K562 (cell line): ENCODE results near the gene NSMF. TPM values are rescaled to one million over a fixed set of nuclear protein-coding genes. Genes with fewer than 3 reads are reported as not detected.

Experiments used
- ATAC-seq: fragments of 200-7000 bp; cut with Tn5 transposase; 3 replicates; pipeline ENCODE4 v1.9.1; 2020; ENCODE audit warnings: moderate library complexity
- BruUV-seq: library from RNA; stranded (reverse); fragments of 400-500 nt; replicated peaks from 2 replicates; lab custom pipeline; 2021; lab: Mats Ljungman, UMichigan
- CTCF ChIA-PET: fragments of 300-600 bp; formaldehyde crosslinking; extraction: SDS; loops from one replicate; lab custom pipeline; 2021; ENCODE audit warnings: low intra/inter-chr PET ratio; lab: Yijun Ruan, JAX
- POLR2A ChIA-PET: fragments of 300-600, 350-650 bp; sonication (Branson Sonifier 250); formaldehyde crosslinking; extraction: SDS; loops from one replicate; lab custom pipeline; 2021; ENCODE audit warnings: antibody characterized with exemption, inconsistent platforms; lab: Yijun Ruan, JAX
- DNase-seq, 4 experiments: peaks; one replicate each; pipeline versions ENCODE4 v3.0.0 to v3.0.0-alpha.2; 2011 to 2018; ENCODE audit warnings: low spot score in 3 of 4, mixed read lengths in 3 of 4; ENCODE audit errors: extremely low read depth in 1 of 4
- FAIRE-seq: peaks from 2 replicates; lab custom pipeline; 2011; peaks lifted over from hg19 to GRCh38; lab: Jason Lieb, UNC
- H2AFZ ChIP-seq: 2 replicates; pipeline ENCODE4 v1.6.0; 2011; ENCODE audit warnings: low read depth, low read length, control low read depth, inconsistent platforms
- H3K27ac ChIP-seq: fragments of 200-600 bp; 3 replicates; pipeline ENCODE4 v1.8.0; 2011; ENCODE audit warnings: low read depth, mild to moderate bottlenecking, control low read depth, inconsistent platforms, low read length, moderate library complexity, mixed read lengths; ENCODE audit errors: extremely low read depth
- H3K27me3 ChIP-seq, 2 experiments: fragments of 300-600 bp in 1 of 2; 2 replicates in 1 of 2; 3 replicates in 1 of 2; pipeline versions ENCODE4 v1.6.0 to v1.8.0; 2011; ENCODE audit warnings: inconsistent platforms in 2 of 2, low read length in 2 of 2, mild to moderate bottlenecking in 1 of 2, mixed read lengths in 1 of 2, moderate library complexity in 1 of 2; ENCODE audit not compliant: control insufficient read depth in 2 of 2, insufficient read depth in 2 of 2
- H3K36me3 ChIP-seq: fragments of 300-600 bp; 3 replicates; pipeline ENCODE4 v1.8.0; 2011; ENCODE audit warnings: mild to moderate bottlenecking, low read length, inconsistent platforms; ENCODE audit not compliant: control insufficient read depth, insufficient read depth
- H3K4me1 ChIP-seq, 2 experiments: fragments of 200-600 bp in 1 of 2; replicated peaks in 1 of 2; 2 replicates in 1 of 2; 3 replicates in 1 of 2; pipeline versions ENCODE4 v1.5.1 to v1.8.0; 2011; ENCODE audit warnings: inconsistent platforms in 2 of 2, low read length in 2 of 2, mild to moderate bottlenecking in 1 of 2, mixed read lengths in 1 of 2, moderate library complexity in 1 of 2; ENCODE audit not compliant: control insufficient read depth in 2 of 2, insufficient read depth in 2 of 2
- H3K4me2 ChIP-seq: 2 replicates; pipeline ENCODE4 v1.6.1; 2011; ENCODE audit warnings: low read length, control low read depth, inconsistent platforms, mixed read lengths; ENCODE audit not compliant: insufficient read depth
- H3K4me3 ChIP-seq: fragments of 200-600 bp; sonication (generic), shearing (Covaris generic); 2 replicates; pipeline ENCODE4 v1.5.1; 2016; ENCODE audit warnings: control low read depth, inconsistent platforms
- H3K79me2 ChIP-seq: fragments of 200-600 bp; 3 replicates; pipeline ENCODE4 v1.8.0; 2011; ENCODE audit warnings: low read length, inconsistent platforms; ENCODE audit not compliant: control insufficient read depth, insufficient read depth
- H3K9ac ChIP-seq, 2 experiments: 2 replicates each; pipeline versions ENCODE4 v1.6.0 to v1.6.1; 2011; ENCODE audit warnings: low read depth in 2 of 2, low read length in 2 of 2, control low read depth in 1 of 2, inconsistent platforms in 1 of 2, mild to moderate bottlenecking in 1 of 2, mixed read lengths in 1 of 2; ENCODE audit not compliant: insufficient read depth in 1 of 2
- H3K9me1 ChIP-seq: one replicate; pipeline ENCODE4 v1.6.0; 2011; ENCODE audit warnings: inconsistent platforms, mild to moderate bottlenecking, low read length, moderate library complexity; ENCODE audit not compliant: control insufficient read depth, insufficient read depth
- H3K9me3 ChIP-seq: replicated peaks from 2 replicates; pipeline ENCODE4 v1.5.1; 2011; ENCODE audit warnings: low read depth, low read length, inconsistent platforms; ENCODE audit not compliant: control insufficient read depth, insufficient read depth
- H4K20me1 ChIP-seq: replicated peaks from 2 replicates; pipeline ENCODE4 v1.6.1; 2011; ENCODE audit warnings: low read length, inconsistent platforms, mixed read lengths; ENCODE audit not compliant: control insufficient read depth, insufficient read depth
- ARNT ChIP-seq, 2 experiments: fragments of 450-650 bp; IDR thresholded peaks; 2 replicates each; pipeline ENCODE4 v1.6.1; 2016; ENCODE audit warnings: mild to moderate bottlenecking in 1 of 2
- ELF2 ChIP-seq: fragments of 250-450 bp; sonication (Bioruptor Pico); IDR thresholded peaks from 2 replicates; pipeline ENCODE4 v1.5.0; 2021; ENCODE audit warnings: mild to moderate bottlenecking
- L3MBTL2 ChIP-seq: fragments of 450-650 bp; IDR thresholded peaks from 2 replicates; pipeline ENCODE4 v1.6.1; 2016; ENCODE audit warnings: mild to moderate bottlenecking, moderate library complexity
- MTA2 ChIP-seq: fragments of 450-650 bp; IDR thresholded peaks from 2 replicates; pipeline ENCODE4 v1.6.1; 2016; ENCODE audit warnings: low read depth
- PRMT5 ChIP-seq: sonication (generic); formaldehyde crosslinking; IDR thresholded peaks from 2 replicates; pipeline ENCODE4 v1.5.0; 2020; ENCODE audit warnings: missing genetic modification reagents
- STAG1 ChIP-seq: sonication (generic); formaldehyde crosslinking; IDR thresholded peaks from 2 replicates; pipeline ENCODE4 v1.5.0; 2020; ENCODE audit warnings: missing genetic modification reagents, borderline replicate concordance
- TEAD1 ChIP-seq, 2 experiments: fragments of 450-650 bp in 1 of 2; sonication (generic) in 1 of 2; formaldehyde crosslinking; IDR thresholded peaks; 2 replicates each; pipeline versions ENCODE4 v1.4.0 to v1.8.0; 2020 to 2022; ENCODE audit warnings: mild to moderate bottlenecking in 2 of 2, missing genetic modification reagents in 1 of 2
- ZFX ChIP-seq: sonication (generic); formaldehyde crosslinking; IDR thresholded peaks from 2 replicates; pipeline ENCODE4 v1.8.0; 2022; ENCODE audit warnings: mild to moderate bottlenecking, missing genetic modification reagents, moderate library complexity
- ZNF717 ChIP-seq: fragments of 250-450 bp; sonication (Bioruptor Pico); IDR thresholded peaks from 2 replicates; pipeline ENCODE4 v1.5.0; 2021
- ZSCAN32 ChIP-seq: fragments of 450-650 bp; formaldehyde crosslinking; IDR thresholded peaks from 2 replicates; pipeline ENCODE4 v1.4.0; 2020; ENCODE audit warnings: mild to moderate bottlenecking, moderate library complexity
- WGBS: fragments of 100-300 bp; shearing (Covaris generic); methylation state at CpG from one replicate; pipeline ENCODE4 v1.1.6; 2016; ENCODE audit warnings: low coverage, mixed read lengths; ENCODE audit not compliant: insufficient coverage; ENCODE audit errors: missing lambda C conversion rate; 5-methylcytosine and 5-hydroxymethylcytosine counted together
- in situ Hi-C: fragments of 300-500 bp; cut with MboI; formaldehyde crosslinking; loops from 4 replicates; pipeline ENCODE4 v1.15.0; 2018; ENCODE audit warnings: inconsistent platforms, mixed read lengths
- intact Hi-C: fragments of 100-400 bp; cut with micrococcal nuclease; formaldehyde crosslinking; loops from 2 replicates; pipeline ENCODE4 v1.14.2; 2022
- polyA plus RNA-seq, 8 experiments: library from polyadenylated mRNA; depleted of rRNA in 4 of 8; stranded (reverse) in 5 of 8; unstranded in 3 of 8; fragments of >200 nt; fragmentation: Nextera tagmentation in 2 of 8; fragmentation: Illumina TruSeq in 1 of 8; extraction: Ambion mirVana in 2 of 8; extraction: Trizol in 1 of 8; gene quantifications; 2 replicates each; pipeline versions ENCODE4 v1.2.1 to v1.2.3, GENCODE V29; 2011 to 2014; ENCODE audit warnings: inconsistent platforms in 1 of 8, missing spikeins in 1 of 8
- total RNA-seq, 7 experiments: library from RNA; depleted of rRNA in 6 of 7; stranded (reverse); fragments of >200 nt in 6 of 7; fragmentation: Illumina TruSeq in 2 of 7; extraction: Trizol in 2 of 7; gene quantifications; 2 replicates each; pipeline versions ENCODE4 v1.2.1 to v1.2.3, GENCODE V29; 2011 to 2021; ENCODE audit warnings: low replicate concordance in 1 of 7
- TF ChIP-seq, protein P1 (sequence below): sonication (generic); formaldehyde crosslinking; IDR thresholded peaks from 2 replicates; pipeline ENCODE4 v1.8.1; 2023; ENCODE audit warnings: mild to moderate bottlenecking, missing genetic modification reagents

NSMF gene
- total and polyA plus RNA-seq, 9 of the 15 experiments (the other 6 are each of a cell fraction or from before 2014, with no cell fraction given) = 0.20 to 82.7 (median 29.3) TPM

- BruUV-seq = no TSS peak
- in situ Hi-C loops (no loop called here), intact Hi-C loops (loop anchor here (2.0 kb wide), 1 partner anchor 33 kb away; no protein-coding TSS in a partner anchor)
- Histone ChIP-seq H3K4me1 (peaks cover 44 to 62% of the 10 kb centered on the region in 2 experiments), H3K9me1 (no peaks in the 10 kb centered on the region), H3K36me3 (no peaks in the 10 kb centered on the region), H4K20me1 (no peaks in the 10 kb centered on the region), H3K4me3 (no peak overlapping the region), H3K27ac (peak overlapping the region; percentile 55), H3K79me2 (no peaks in the 10 kb centered on the region), H3K4me2 (peak overlapping the region; percentile 65), H3K9ac (peak overlapping the region; percentile 23 to 80), H2AFZ (peak overlapping the region; percentile 75), H3K9me3 (no peaks in the 10 kb centered on the region), H3K27me3 (peaks cover 0 to 4% of the 10 kb centered on the region in 2 experiments; a peak in 2 of 5 replicates)
- WGBS = 71% methylated on average over 15 of the region's 16 CpGs
- no peak for FAIRE-seq
- no peak for ATAC-seq
- ChIA-PET POLR2A (interaction anchor here (0.7 to 1.4 kb wide), 2 partner anchors 15 to 1181 kb away, joined by 3 read pairs; no protein-coding TSS in a partner anchor), CTCF (no interaction called here)
- no peak for DNase-seq
- TF ChIP-seq, protein P1, sequence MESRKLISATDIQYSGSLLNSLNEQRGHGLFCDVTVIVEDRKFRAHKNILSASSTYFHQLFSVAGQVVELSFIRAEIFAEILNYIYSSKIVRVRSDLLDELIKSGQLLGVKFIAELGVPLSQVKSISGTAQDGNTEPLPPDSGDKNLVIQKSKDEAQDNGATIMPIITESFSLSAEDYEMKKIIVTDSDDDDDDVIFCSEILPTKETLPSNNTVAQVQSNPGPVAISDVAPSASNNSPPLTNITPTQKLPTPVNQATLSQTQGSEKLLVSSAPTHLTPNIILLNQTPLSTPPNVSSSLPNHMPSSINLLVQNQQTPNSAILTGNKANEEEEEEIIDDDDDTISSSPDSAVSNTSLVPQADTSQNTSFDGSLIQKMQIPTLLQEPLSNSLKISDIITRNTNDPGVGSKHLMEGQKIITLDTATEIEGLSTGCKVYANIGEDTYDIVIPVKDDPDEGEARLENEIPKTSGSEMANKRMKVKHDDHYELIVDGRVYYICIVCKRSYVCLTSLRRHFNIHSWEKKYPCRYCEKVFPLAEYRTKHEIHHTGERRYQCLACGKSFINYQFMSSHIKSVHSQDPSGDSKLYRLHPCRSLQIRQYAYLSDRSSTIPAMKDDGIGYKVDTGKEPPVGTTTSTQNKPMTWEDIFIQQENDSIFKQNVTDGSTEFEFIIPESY (CRISPR knock-in tag) = peak; percentile 83
- TF ChIP-seq L3MBTL2 (0 out of 2 replicates have a peak, but pooled peaks have one; percentile 2), ZNF717 (CRISPR knock-in tag) (no peak), PRMT5 (CRISPR knock-in tag) (no peak), ARNT (IDR thresholded peaks at IDR 0.05) (no peak), TEAD1 (CRISPR knock-in tag; IDR thresholded peaks at IDR 0.05) (peak in 1 of 2 experiments; percentile 20; a peak in 1 of 4 replicates), ZSCAN32 (CRISPR knock-in tag) (no peak), STAG1 (no peak), ZFX (CRISPR knock-in tag) (peak; percentile 59), MTA2 (no peak), ELF2 (no peak)
These were observed 34.4 kb upstream of the NSMF start for GRCh38 chr9:137493364-137494103.
